GM21723 (cell line): ENCODE results near the gene AMOT.

Experiments
- ATAC-seq: cut with Tn5 transposase; IDR thresholded peaks from one replicate; pipeline ENCODE4 v1.9.1; 2021; ENCODE audit warnings: mild to moderate bottlenecking, moderate library complexity; ENCODE audit not compliant: unreplicated experiment

The AMOT gene

GRCh38 chrX:112751076-112751475 lies 89.6 kb downstream of the AMOT start:
- no peak for ATAC-seq

- ATAC-seq: no peak
These were observed 93.6 kb downstream of the AMOT start for GRCh38 chrX:112746812-112747595.

GRCh38 chrX:112738347-112739033 lies 102.1 kb downstream of the AMOT start:
- no peak for ATAC-seq

- ATAC-seq: no peak
These were observed 104.3 kb downstream of the AMOT start for GRCh38 chrX:112736310-112736709.

- ATAC-seq: no peak
These were observed 105.5 kb downstream of the AMOT start for GRCh38 chrX:112735147-112735546.

- ATAC-seq: no peak
These were observed 106.3 kb downstream of the AMOT start for GRCh38 chrX:112734290-112734689.

- ATAC-seq: no peak
These were observed 108.8 kb downstream of the AMOT start for GRCh38 chrX:112731793-112732192.
